PC-3 (cell line): ENCODE data around the gene ATP7A.

Experiments
- CTCF ChIP-seq: fragments of 300-600 bp; sonication (generic); conservative IDR thresholded peaks from 2 replicates; pipeline ENCODE4 v1.5.1; 2017; ENCODE audit warnings: antibody characterized with exemption, low read depth, mild to moderate bottlenecking, low read length
- EZH2 ChIP-seq: fragments of 300-600 bp; sonication (generic); IDR thresholded peaks from one replicate; pipeline ENCODE4 v1.6.1; 2017; ENCODE audit warnings: antibody characterized with exemption, mild to moderate bottlenecking, low read length; ENCODE audit not compliant: unreplicated experiment
- EZH2phosphoT487 ChIP-seq: fragments of 300-600 bp; sonication (generic); IDR thresholded peaks from 2 replicates; pipeline ENCODE4 v1.6.1; 2018; ENCODE audit warnings: mild to moderate bottlenecking, antibody characterized with exemption, low read length, borderline replicate concordance

- peak; percentile 88 for TF ChIP-seq CTCF
- no peak for TF ChIP-seq EZH2
- TF ChIP-seq EZH2phosphoT487 = no peak
These were observed 114.0 kb downstream of the ATP7A start for GRCh38 chrX:78024349-78025059.
